ENCODE results near the gene FAM114A2.

GRCh38 chr5:153969563-153969895, 69.2 kb downstream of the FAM114A2 start:
- TF ChIP-seq ZNF768 (tag by site-specific recombination; IDR thresholded peaks at IDR 0.05) = no peak
- TF ChIP-seq ZNF311 (tag by site-specific recombination; IDR thresholded peaks at IDR 0.05; ENCODE audit: borderline replicate concordance) = no peak
- TF ChIP-seq ZNF292 (tag by site-specific recombination; IDR thresholded peaks at IDR 0.05; ENCODE audit: borderline replicate concordance, low read depth) = no peak
- TF ChIP-seq, protein P1, sequence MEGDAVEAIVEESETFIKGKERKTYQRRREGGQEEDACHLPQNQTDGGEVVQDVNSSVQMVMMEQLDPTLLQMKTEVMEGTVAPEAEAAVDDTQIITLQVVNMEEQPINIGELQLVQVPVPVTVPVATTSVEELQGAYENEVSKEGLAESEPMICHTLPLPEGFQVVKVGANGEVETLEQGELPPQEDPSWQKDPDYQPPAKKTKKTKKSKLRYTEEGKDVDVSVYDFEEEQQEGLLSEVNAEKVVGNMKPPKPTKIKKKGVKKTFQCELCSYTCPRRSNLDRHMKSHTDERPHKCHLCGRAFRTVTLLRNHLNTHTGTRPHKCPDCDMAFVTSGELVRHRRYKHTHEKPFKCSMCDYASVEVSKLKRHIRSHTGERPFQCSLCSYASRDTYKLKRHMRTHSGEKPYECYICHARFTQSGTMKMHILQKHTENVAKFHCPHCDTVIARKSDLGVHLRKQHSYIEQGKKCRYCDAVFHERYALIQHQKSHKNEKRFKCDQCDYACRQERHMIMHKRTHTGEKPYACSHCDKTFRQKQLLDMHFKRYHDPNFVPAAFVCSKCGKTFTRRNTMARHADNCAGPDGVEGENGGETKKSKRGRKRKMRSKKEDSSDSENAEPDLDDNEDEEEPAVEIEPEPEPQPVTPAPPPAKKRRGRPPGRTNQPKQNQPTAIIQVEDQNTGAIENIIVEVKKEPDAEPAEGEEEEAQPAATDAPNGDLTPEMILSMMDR (tag by site-specific recombination; IDR thresholded peaks at IDR 0.05) = no peak
- TF ChIP-seq YY1 (tag by site-specific recombination; IDR thresholded peaks at IDR 0.05) = no peak
- TF ChIP-seq, protein P2, sequence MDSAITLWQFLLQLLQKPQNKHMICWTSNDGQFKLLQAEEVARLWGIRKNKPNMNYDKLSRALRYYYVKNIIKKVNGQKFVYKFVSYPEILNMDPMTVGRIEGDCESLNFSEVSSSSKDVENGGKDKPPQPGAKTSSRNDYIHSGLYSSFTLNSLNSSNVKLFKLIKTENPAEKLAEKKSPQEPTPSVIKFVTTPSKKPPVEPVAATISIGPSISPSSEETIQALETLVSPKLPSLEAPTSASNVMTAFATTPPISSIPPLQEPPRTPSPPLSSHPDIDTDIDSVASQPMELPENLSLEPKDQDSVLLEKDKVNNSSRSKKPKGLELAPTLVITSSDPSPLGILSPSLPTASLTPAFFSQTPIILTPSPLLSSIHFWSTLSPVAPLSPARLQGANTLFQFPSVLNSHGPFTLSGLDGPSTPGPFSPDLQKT (IDR thresholded peaks at IDR 0.05; ENCODE audit: borderline replicate concordance, low read depth, low read length) = no peak
- no peak for TF ChIP-seq TCF7L2 (IDR thresholded peaks at IDR 0.05; ENCODE audit: borderline replicate concordance, low read depth, low read length)
